HG02852 (cell line): ENCODE measurements around the gene CARD6.
"Not testable (repeated sequence)": the region's sequence is repeated elsewhere in the genome, so short reads cannot be mapped to it uniquely, and the experiment has no call there.

Source experiments
- ATAC-seq: cut with Tn5 transposase; IDR thresholded peaks from one replicate; pipeline ENCODE4 v1.9.1; 2021; ENCODE audit warnings: mild to moderate bottlenecking, moderate library complexity; ENCODE audit not compliant: unreplicated experiment

CARD6 gene

GRCh38 chr5:40828690-40829661 is 12.2 kb upstream of the CARD6 start:
- no peak for ATAC-seq

- no peak for ATAC-seq
These were observed 11.2 kb upstream of the CARD6 start for GRCh38 chr5:40829748-40830533.

GRCh38 chr5:40831346-40832210 is 9.6 kb upstream of the CARD6 start:
- no peak for ATAC-seq

- no peak for ATAC-seq
These were observed 8.8 kb upstream of the CARD6 start for GRCh38 chr5:40832345-40832744.

GRCh38 chr5:40833712-40834229 is 7.4 kb upstream of the CARD6 start:
- ATAC-seq, result no peak

GRCh38 chr5:40834391-40834848 is 6.7 kb upstream of the CARD6 start:
- no peak for ATAC-seq

GRCh38 chr5:40834849-40835787 is 6.0 kb upstream of the CARD6 start, which contains the start of gene RPL37:
Gene RPL37 (minus strand): TSS chr5:40835222. CDS start chr5:40835185, 37 bp downstream.
- peak; percentile 95 for ATAC-seq

- ATAC-seq, result no peak
These were observed 3.1 kb upstream of the CARD6 start for GRCh38 chr5:40838086-40838485.

- no peak for ATAC-seq
These were observed 1.2 kb downstream of the CARD6 start for GRCh38 chr5:40842351-40842750.

- ATAC-seq, result no peak
These were observed 3.4 kb downstream of the CARD6 start for GRCh38 chr5:40844565-40844964.

- no peak for ATAC-seq
These were observed 5.2 kb downstream of the CARD6 start for GRCh38 chr5:40846371-40846770.

GRCh38 chr5:40847525-40847924 is 6.4 kb downstream of the CARD6 start:
- no peak for ATAC-seq

GRCh38 chr5:40853632-40854192 is 12.5 kb downstream of the CARD6 start:
- no peak for ATAC-seq

- ATAC-seq, result no peak
These were observed 19.5 kb downstream of the CARD6 start for GRCh38 chr5:40860711-40861110.

GRCh38 chr5:40865004-40865403 is 23.8 kb downstream of the CARD6 start:
- ATAC-seq, result not testable (repeated sequence)

GRCh38 chr5:40866844-40867243 is 25.7 kb downstream of the CARD6 start:
- ATAC-seq, result no peak

GRCh38 chr5:40869384-40869783 is 28.2 kb downstream of the CARD6 start:
- no peak for ATAC-seq

GRCh38 chr5:40871177-40871576 is 30.0 kb downstream of the CARD6 start:
- ATAC-seq, result no peak

GRCh38 chr5:40872253-40872652 is 31.1 kb downstream of the CARD6 start:
- not testable (repeated sequence) for ATAC-seq
